ENCODE data around the gene UBQLN2.
"Not testable (repeated sequence)": the region's sequence is repeated elsewhere in the genome, so short reads cannot be mapped to it uniquely, and the experiment has no call there.

The UBQLN2 gene

GRCh38 chrX:56588397-56589188 is 25.2 kb downstream of the UBQLN2 start:
- peaks cover 18% of the 10 kb centered on the region for H3K9me3 ChIP-seq (ENCODE audit: insufficient read depth, low read length)
- no peaks in the 10 kb centered on the region for H3K4me1 ChIP-seq (ENCODE audit: insufficient read depth, insufficient read length)
- no peak overlapping the region for H3K9ac ChIP-seq (ENCODE audit: insufficient read length, low read depth)
- H3K36me3 ChIP-seq (ENCODE audit: insufficient read depth, insufficient read length, low read length): no peaks in the 10 kb centered on the region
- H3K27me3 ChIP-seq (ENCODE audit: insufficient read depth, insufficient read length): no peaks in the 10 kb centered on the region
- TF ChIP-seq YY1 (IDR thresholded peaks at IDR 0.05; ENCODE audit: insufficient read depth, insufficient read length) (no peak), SUZ12 (IDR thresholded peaks at IDR 0.05; ENCODE audit: extremely low read depth, insufficient read depth, insufficient read length) (no peak), ZNF274 (IDR thresholded peaks at IDR 0.05; ENCODE audit: low read depth, low read length) (no peak)
- no peak overlapping the region for H3K4me3 ChIP-seq (ENCODE audit: insufficient read length, low read depth)
- no peak for DNase-seq (ENCODE audit: low read depth, low spot score)

- not testable (repeated sequence) for H3K4me1 ChIP-seq (ENCODE audit: insufficient read depth, insufficient read length); DNase-seq (ENCODE audit: low read depth, low spot score); H3K4me3 ChIP-seq (ENCODE audit: insufficient read length, low read depth); H3K36me3 ChIP-seq (ENCODE audit: insufficient read depth, insufficient read length, low read length); H3K9ac ChIP-seq (ENCODE audit: insufficient read length, low read depth); H3K27me3 ChIP-seq (ENCODE audit: insufficient read depth, insufficient read length)
- peaks cover 16% of the 10 kb centered on the region for H3K9me3 ChIP-seq (ENCODE audit: insufficient read depth, low read length)
Measured at GRCh38 chrX:56591830-56592229, 28.4 kb downstream of the UBQLN2 start.

- H3K4me3 ChIP-seq (ENCODE audit: insufficient read length, low read depth): no peak overlapping the region
- no peak overlapping the region for H3K9ac ChIP-seq (ENCODE audit: insufficient read length, low read depth)
- no peak for DNase-seq (ENCODE audit: low read depth, low spot score)
- no peaks in the 10 kb centered on the region for H3K4me1 ChIP-seq (ENCODE audit: insufficient read depth, insufficient read length)
- H3K27me3 ChIP-seq (ENCODE audit: insufficient read depth, insufficient read length): no peaks in the 10 kb centered on the region
- H3K9me3 ChIP-seq (ENCODE audit: insufficient read depth, low read length): no peaks in the 10 kb centered on the region
- no peaks in the 10 kb centered on the region for H3K36me3 ChIP-seq (ENCODE audit: insufficient read depth, insufficient read length, low read length)
- TF ChIP-seq YY1 (IDR thresholded peaks at IDR 0.05; ENCODE audit: insufficient read depth, insufficient read length): no peak
- no peak for TF ChIP-seq SUZ12 (IDR thresholded peaks at IDR 0.05; ENCODE audit: extremely low read depth, insufficient read depth, insufficient read length)
- TF ChIP-seq ZNF274 (IDR thresholded peaks at IDR 0.05; ENCODE audit: low read depth, low read length): no peak
Measured at GRCh38 chrX:56600141-56600540, 36.7 kb downstream of the UBQLN2 start.

DNA sequence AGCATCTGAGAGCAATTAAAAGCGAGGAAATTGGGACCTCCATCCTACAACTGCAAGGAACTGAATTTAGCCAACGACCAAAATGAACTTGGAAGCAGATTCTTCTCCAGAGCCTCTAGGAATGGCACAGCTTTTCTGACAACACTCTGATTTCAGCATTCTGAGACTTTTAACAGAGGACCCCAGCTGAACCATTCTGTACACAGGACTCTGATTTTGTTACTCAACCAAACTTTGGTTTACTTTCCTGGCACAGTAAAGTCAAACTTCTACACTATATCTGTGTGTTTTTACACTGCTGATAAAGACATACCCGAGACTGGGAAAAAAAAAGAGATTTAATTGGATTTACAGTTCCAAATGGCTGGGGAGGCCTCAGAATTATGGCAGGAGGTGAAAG is 37.6 kb downstream of the UBQLN2 start:
- Histone ChIP-seq H3K9ac (ENCODE audit: insufficient read length, low read depth) (no peak overlapping the region), H3K27me3 (ENCODE audit: insufficient read depth, insufficient read length) (no peaks in the 10 kb centered on the region), H3K4me3 (ENCODE audit: insufficient read length, low read depth) (no peak overlapping the region), H3K36me3 (ENCODE audit: insufficient read depth, insufficient read length, low read length) (no peaks in the 10 kb centered on the region), H3K9me3 (ENCODE audit: insufficient read depth, low read length) (no peaks in the 10 kb centered on the region), H3K4me1 (ENCODE audit: insufficient read depth, insufficient read length) (no peaks in the 10 kb centered on the region)
- no peak for TF ChIP-seq SUZ12 (IDR thresholded peaks at IDR 0.05; ENCODE audit: extremely low read depth, insufficient read depth, insufficient read length)
- TF ChIP-seq ZNF274 (IDR thresholded peaks at IDR 0.05; ENCODE audit: low read depth, low read length): no peak
- no peak for DNase-seq (ENCODE audit: low read depth, low spot score)

DNA sequence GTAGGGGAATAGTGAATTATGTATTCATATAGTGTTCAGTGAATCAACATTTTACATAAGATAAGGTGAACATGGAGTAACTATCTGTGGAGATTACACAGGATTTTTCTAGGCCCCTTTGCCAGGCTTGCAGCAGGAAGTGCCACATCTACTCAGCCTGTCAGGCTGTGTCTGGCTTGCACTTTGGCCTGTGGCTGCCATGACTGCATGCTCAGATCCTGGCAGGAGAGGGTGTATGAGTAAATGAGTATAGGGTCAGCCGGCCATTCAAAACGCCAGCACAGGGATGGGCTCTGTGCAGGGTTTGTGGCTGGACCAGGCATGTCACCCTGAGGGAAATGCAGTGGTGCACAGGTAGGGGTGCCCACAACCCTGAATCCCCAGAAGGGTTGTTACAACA is 51.9 kb downstream of the UBQLN2 start:
- no peaks in the 10 kb centered on the region for H3K36me3 ChIP-seq (ENCODE audit: insufficient read depth, insufficient read length, low read length)
- no peaks in the 10 kb centered on the region for H3K4me1 ChIP-seq (ENCODE audit: insufficient read depth, insufficient read length)

More for the DNA sequence above, 51.9 kb downstream of the UBQLN2 start:
- TF ChIP-seq YY1 (IDR thresholded peaks at IDR 0.05; ENCODE audit: insufficient read depth, insufficient read length) (no peak), SUZ12 (IDR thresholded peaks at IDR 0.05; ENCODE audit: extremely low read depth, insufficient read depth, insufficient read length) (no peak), ZNF274 (IDR thresholded peaks at IDR 0.05; ENCODE audit: low read depth, low read length) (no peak)
- H3K4me3 ChIP-seq (ENCODE audit: insufficient read length, low read depth): no peak overlapping the region
- no peak for DNase-seq (ENCODE audit: low read depth, low spot score)
- no peaks in the 10 kb centered on the region for H3K27me3 ChIP-seq (ENCODE audit: insufficient read depth, insufficient read length)
- no peak overlapping the region for H3K9ac ChIP-seq (ENCODE audit: insufficient read length, low read depth)
- no peaks in the 10 kb centered on the region for H3K9me3 ChIP-seq (ENCODE audit: insufficient read depth, low read length)

All from NT2/D1 (cell line).